Smooth muscle cell (in vitro differentiated cells): Measurements from ENCODE around the gene UBE2V1. TPM values are rescaled to one million over a fixed set of nuclear protein-coding genes. Genes with fewer than 3 reads are reported as not detected.
A peak's percentile ranks its signal among the peaks of the same experiment; 100 is the strongest.
"Not testable (repeated sequence)": the region's sequence is repeated elsewhere in the genome, so short reads cannot be mapped to it uniquely, and the experiment has no call there.

Experiments used
- DNase-seq: peaks from one replicate; lab custom pipeline; 2025; ENCODE audit not compliant: unreplicated experiment; lab: John Stamatoyannopoulos, UW
- H2AFZ ChIP-seq: fragments of 200-600 bp; sonication (generic); 2 replicates; pipeline ENCODE4 v1.6.0; 2016; ENCODE audit warnings: antibody characterized with exemption, low read depth, mild to moderate bottlenecking
- H3F3A ChIP-seq: fragments of 200-600 bp; sonication (generic); 2 replicates; pipeline ENCODE4 v1.6.0; 2017; ENCODE audit warnings: antibody characterized with exemption, low read depth
- H3K27ac ChIP-seq: fragments of 200-600 bp; sonication (generic); 2 replicates; pipeline ENCODE4 v1.5.1; 2016; ENCODE audit warnings: low read depth, mild to moderate bottlenecking
- H3K27me3 ChIP-seq: fragments of 200-600 bp; sonication (generic); 2 replicates; pipeline ENCODE4 v1.6.1; 2016; ENCODE audit warnings: low read depth, mild to moderate bottlenecking
- H3K36me3 ChIP-seq: fragments of 200-600 bp; sonication (generic); 2 replicates; pipeline ENCODE4 v1.5.1; 2016; ENCODE audit warnings: low read depth
- H3K4me1 ChIP-seq: fragments of 200-600 bp; sonication (generic); 2 replicates; pipeline ENCODE4 v1.5.1; 2016; ENCODE audit warnings: low read depth
- H3K4me2 ChIP-seq: fragments of 200-600 bp; sonication (generic); 2 replicates; pipeline ENCODE4 v1.6.0; 2016; ENCODE audit warnings: mild to moderate bottlenecking
- H3K4me3 ChIP-seq: fragments of 200-600 bp; sonication (generic); 2 replicates; pipeline ENCODE4 v1.5.1; 2016; ENCODE audit warnings: mild to moderate bottlenecking
- H3K79me2 ChIP-seq: fragments of 200-600 bp; sonication (generic); 2 replicates; pipeline ENCODE4 v1.6.0; 2016; ENCODE audit warnings: low read depth, mild to moderate bottlenecking
- H3K9ac ChIP-seq: fragments of 200-600 bp; sonication (generic); 2 replicates; pipeline ENCODE4 v1.6.0; 2016; ENCODE audit warnings: low read depth
- H3K9me3 ChIP-seq: fragments of 200-600 bp; sonication (generic); replicated peaks from 2 replicates; pipeline ENCODE4 v1.5.1; 2016; ENCODE audit warnings: low read depth
- H4K20me1 ChIP-seq: fragments of 200-600 bp; sonication (generic); 2 replicates; pipeline ENCODE4 v1.6.0; 2016; ENCODE audit warnings: low read depth
- CTCF ChIP-seq: fragments of 200-600 bp; sonication (generic); IDR thresholded peaks from 2 replicates; pipeline ENCODE4 v1.5.1; 2017; ENCODE audit warnings: borderline replicate concordance, mild to moderate bottlenecking, antibody characterized with exemption; ENCODE audit not compliant: insufficient read depth, poor library complexity, severe bottlenecking
- WGBS: methylation state at CpG from one replicate; pipeline ENCODE4 v1.1.7; 2016; ENCODE audit warnings: low lambda C conversion rate; 5-methylcytosine and 5-hydroxymethylcytosine counted together
- polyA plus RNA-seq: library from polyadenylated mRNA; unstranded; fragments of >200 nt; fragmentation: Nextera tagmentation; extraction: Ambion mirVana; gene quantifications from 2 replicates; pipeline ENCODE4 v1.2.1, GENCODE V29; 2016
- total RNA-seq: library from RNA; depleted of rRNA; stranded (reverse); fragments of >200 nt; gene quantifications from 2 replicates; pipeline ENCODE4 v1.2.3, GENCODE V29; 2014

UBE2V1 gene
- total and polyA plus RNA-seq, 2 experiments from 2014 or later, result 94.8 to 128 TPM

- H3K36me3 ChIP-seq, result no peaks in the 10 kb centered on the region
- peaks cover 84% of the 10 kb centered on the region for H4K20me1 ChIP-seq
- H3K27me3 ChIP-seq, result no peaks in the 10 kb centered on the region
- TF ChIP-seq CTCF, result no peak
- no peaks in the 10 kb centered on the region for H3K9me3 ChIP-seq
- H3K9ac ChIP-seq, result no peak overlapping the region
- peak overlapping the region; percentile 93 for H3K27ac ChIP-seq
- WGBS, result 68% methylated on average over 4 of the region's 4 CpGs
- peaks cover 36% of the 10 kb centered on the region for H3F3A ChIP-seq
- H3K4me2 ChIP-seq, result peak overlapping the region; percentile 39
- peaks cover 37% of the 10 kb centered on the region for H3K4me1 ChIP-seq
- H3K4me3 ChIP-seq, result no peak overlapping the region
- H2AFZ ChIP-seq, result no peak overlapping the region
- peaks cover 93% of the 10 kb centered on the region for H3K79me2 ChIP-seq
- DNase-seq, result no peak
Observed at GRCh38 chr20:50108556-50109235, 4.3 kb downstream of the UBE2V1 start.

- Histone ChIP-seq H3K4me1 (peaks cover 33% of the 10 kb centered on the region), H3K27me3 (no peaks in the 10 kb centered on the region), H3K36me3 (no peaks in the 10 kb centered on the region), H4K20me1 (peaks cover 92% of the 10 kb centered on the region), H3K9me3 (no peaks in the 10 kb centered on the region), H3K79me2 (peaks cover 100% of the 10 kb centered on the region), H2AFZ (no peak overlapping the region), H3K27ac (peak overlapping the region; percentile 93), H3K4me2 (no peak overlapping the region), H3F3A (peaks cover 36% of the 10 kb centered on the region), H3K4me3 (no peak overlapping the region), H3K9ac (no peak overlapping the region)
- no peak for TF ChIP-seq CTCF
- DNase-seq, result no peak
- WGBS, result 77% methylated on average over 6 of the region's 6 CpGs
Observed at GRCh38 chr20:50107796-50108331, 5.1 kb downstream of the UBE2V1 start.

GRCh38 chr20:50107086-50107660 is 5.8 kb downstream of the UBE2V1 start:
- Histone ChIP-seq H3K27ac (peak overlapping the region; percentile 93), H3K9ac (no peak overlapping the region), H3K36me3 (no peaks in the 10 kb centered on the region), H3F3A (peaks cover 33% of the 10 kb centered on the region), H3K27me3 (no peaks in the 10 kb centered on the region), H3K9me3 (no peaks in the 10 kb centered on the region), H3K4me3 (no peak overlapping the region), H3K4me1 (peaks cover 32% of the 10 kb centered on the region), H4K20me1 (peaks cover 99% of the 10 kb centered on the region), H3K4me2 (no peak overlapping the region), H3K79me2 (peaks cover 100% of the 10 kb centered on the region), H2AFZ (no peak overlapping the region)
- TF ChIP-seq CTCF, result no peak
- 81% methylated on average over 6 of the region's 6 CpGs for WGBS
- no peak for DNase-seq

- Histone ChIP-seq H4K20me1 (peaks cover 100% of the 10 kb centered on the region), H3K79me2 (peaks cover 100% of the 10 kb centered on the region), H3F3A (peaks cover 27% of the 10 kb centered on the region), H3K4me1 (peaks cover 27% of the 10 kb centered on the region), H3K27ac (peak overlapping the region; percentile 93)
- not testable (repeated sequence) for DNase-seq, H3K9ac ChIP-seq, H3K27me3 ChIP-seq, H3K4me3 ChIP-seq, H3K9me3 ChIP-seq, H3K36me3 ChIP-seq, H3K4me2 ChIP-seq, H2AFZ ChIP-seq
- WGBS, result 94% methylated on average over 5 of the region's 5 CpGs
Observed at GRCh38 chr20:50106669-50107068, 6.3 kb downstream of the UBE2V1 start.

- H3K27me3 ChIP-seq, DNase-seq, H3K4me1 ChIP-seq, H3K36me3 ChIP-seq, H3K9ac ChIP-seq, H3K4me3 ChIP-seq, H3F3A ChIP-seq, H3K9me3 ChIP-seq, H2AFZ ChIP-seq, H3K4me2 ChIP-seq: not testable (repeated sequence)
- peaks cover 100% of the 10 kb centered on the region for H4K20me1 ChIP-seq
- 56% methylated on average over 15 of the region's 15 CpGs for WGBS
- peaks cover 100% of the 10 kb centered on the region for H3K79me2 ChIP-seq
- peak overlapping the region; percentile 78 for H3K27ac ChIP-seq
Observed at GRCh38 chr20:50103464-50104107, 9.4 kb downstream of the UBE2V1 start.

- not testable (repeated sequence) for DNase-seq, H2AFZ ChIP-seq, H3K9ac ChIP-seq, H3K4me2 ChIP-seq, H3K4me1 ChIP-seq, H3K27me3 ChIP-seq, H3K4me3 ChIP-seq, H3K9me3 ChIP-seq, H3K36me3 ChIP-seq
- peaks cover 100% of the 10 kb centered on the region for H4K20me1 ChIP-seq
- WGBS, result 97% methylated on average over 14 of the region's 14 CpGs
- peak overlapping the region; percentile 78 for H3K27ac ChIP-seq
- peaks cover 100% of the 10 kb centered on the region for H3K79me2 ChIP-seq
- peaks cover 11% of the 10 kb centered on the region for H3F3A ChIP-seq
Observed at GRCh38 chr20:50102551-50102950, 10.4 kb downstream of the UBE2V1 start.
